PC-9 (cell line): ENCODE data around the gene NCBP2L.

ENCODE experiments used
- CTCF ChIP-seq: fragments of 200-600 bp; sonication (generic); conservative IDR thresholded peaks from 2 replicates; pipeline ENCODE4 v1.6.1; 2017; ENCODE audit warnings: mixed run types, antibody characterized with exemption, mild to moderate bottlenecking, moderate library complexity
- EZH2 ChIP-seq: fragments of 200-600 bp; sonication (generic); IDR thresholded peaks from 2 replicates; pipeline ENCODE4 v1.8.0; 2017; ENCODE audit warnings: antibody characterized with exemption, low read depth

GRCh38 chrX:107836958-107837357 lies 59.4 kb downstream of the NCBP2L start:
- no peak for TF ChIP-seq CTCF
- no peak for TF ChIP-seq EZH2
